HG02678 (cell line): ENCODE results near the gene ATXN1.
"Not testable (repeated sequence)": the region's sequence is repeated elsewhere in the genome, so short reads cannot be mapped to it uniquely, and the experiment has no call there.

Source experiments
- ATAC-seq: cut with Tn5 transposase; IDR thresholded peaks from one replicate; pipeline ENCODE4 v1.9.1; 2021; ENCODE audit warnings: mild to moderate bottlenecking, moderate library complexity; ENCODE audit not compliant: unreplicated experiment

The ATXN1 gene

DNA sequence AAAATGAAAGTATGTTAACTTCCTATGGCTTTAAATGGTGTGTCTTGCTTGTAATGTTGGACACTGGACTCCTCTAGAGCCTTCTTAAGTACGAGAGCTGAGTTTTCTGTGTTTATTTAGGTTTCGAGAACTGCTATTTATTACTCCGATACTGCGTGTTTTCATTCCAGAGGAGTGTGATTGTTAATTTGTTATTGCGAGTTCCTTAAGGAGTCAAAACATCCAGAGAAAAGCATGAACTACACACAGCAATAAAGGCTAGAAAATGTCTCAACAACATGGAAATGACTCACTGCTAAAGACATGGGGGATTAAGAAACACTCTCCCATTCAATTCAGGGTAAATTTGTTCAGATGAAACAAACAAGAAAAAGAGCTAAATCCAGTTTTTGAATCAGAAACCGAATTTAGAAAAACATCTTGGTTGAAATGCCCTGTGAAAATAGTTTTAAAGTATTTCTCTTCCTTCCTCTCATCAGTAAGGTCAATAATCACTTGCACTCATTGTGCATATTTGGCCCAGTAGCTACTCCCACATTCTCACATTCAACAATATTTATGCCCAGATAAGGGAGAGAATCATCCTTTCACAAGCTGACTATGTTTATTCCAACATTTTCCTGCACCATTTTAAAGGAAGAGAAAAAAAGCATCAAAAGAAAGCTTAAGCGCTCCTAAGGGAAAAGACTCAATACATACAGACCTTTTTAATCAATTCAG lies 36.0 kb downstream of the ATXN1 start:
- ATAC-seq, result no peak

DNA sequence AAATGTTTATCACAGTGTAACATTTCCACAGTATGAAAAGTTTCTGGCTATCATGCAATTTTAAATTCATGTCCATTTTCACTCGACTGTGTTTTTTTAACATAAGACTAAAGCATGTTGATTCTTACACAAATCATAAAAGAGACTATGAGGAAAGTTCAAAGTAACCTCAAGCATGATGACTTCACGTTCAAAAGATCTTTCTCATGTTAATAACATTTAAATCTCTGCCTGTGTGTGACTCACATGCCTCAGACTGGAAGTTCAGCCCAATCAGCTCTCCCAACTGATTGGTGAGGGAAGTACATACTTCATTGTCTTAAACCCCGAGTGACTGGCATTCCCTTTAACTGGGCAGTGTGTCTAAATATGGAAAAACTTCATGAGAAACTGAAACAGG lies 37.4 kb downstream of the ATXN1 start:
- no peak for ATAC-seq

- ATAC-seq, result no peak
Measured at GRCh38 chr6:16723402-16723801, 37.9 kb downstream of the ATXN1 start.

DNA sequence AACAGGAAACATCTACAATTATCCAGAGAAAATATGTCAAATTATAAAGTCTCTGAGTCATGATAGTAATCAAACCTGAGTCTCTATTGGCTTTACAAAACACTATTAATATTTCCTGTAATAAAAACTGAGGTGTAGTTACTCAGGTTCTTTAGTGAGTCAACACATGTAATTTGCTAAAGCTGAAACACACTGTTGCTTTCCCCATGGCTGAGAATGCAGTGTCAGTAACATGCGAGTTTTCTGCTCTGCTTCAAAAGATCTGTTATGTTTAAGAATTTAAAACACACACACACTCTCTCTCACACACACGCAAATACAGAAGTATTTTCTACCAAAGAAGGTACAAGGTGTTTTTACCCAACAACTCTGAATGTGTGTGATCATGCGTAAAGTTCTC lies 38.6 kb downstream of the ATXN1 start:
- no peak for ATAC-seq

DNA sequence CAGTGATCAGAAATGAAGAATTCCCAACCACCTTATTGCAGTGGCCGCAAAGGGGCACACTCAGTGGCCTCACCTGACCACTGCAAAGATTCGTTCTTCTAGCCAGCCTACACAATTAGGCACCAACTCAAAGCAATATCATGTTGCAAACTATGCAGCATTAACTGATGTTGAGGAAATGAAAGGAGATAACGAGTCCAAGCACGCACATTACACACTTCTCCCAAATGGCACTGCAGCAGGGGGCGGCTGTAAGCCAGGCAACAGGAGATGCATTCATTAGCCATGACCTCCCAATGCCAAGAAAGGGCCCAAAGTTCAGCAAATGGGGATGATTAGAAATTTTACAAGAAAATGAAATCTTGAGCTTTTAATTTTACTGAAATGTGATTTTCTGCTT lies 39.3 kb downstream of the ATXN1 start:
- no peak for ATAC-seq

GRCh38 chr6:16720861-16721260 lies 40.4 kb downstream of the ATXN1 start:
- no peak for ATAC-seq

DNA sequence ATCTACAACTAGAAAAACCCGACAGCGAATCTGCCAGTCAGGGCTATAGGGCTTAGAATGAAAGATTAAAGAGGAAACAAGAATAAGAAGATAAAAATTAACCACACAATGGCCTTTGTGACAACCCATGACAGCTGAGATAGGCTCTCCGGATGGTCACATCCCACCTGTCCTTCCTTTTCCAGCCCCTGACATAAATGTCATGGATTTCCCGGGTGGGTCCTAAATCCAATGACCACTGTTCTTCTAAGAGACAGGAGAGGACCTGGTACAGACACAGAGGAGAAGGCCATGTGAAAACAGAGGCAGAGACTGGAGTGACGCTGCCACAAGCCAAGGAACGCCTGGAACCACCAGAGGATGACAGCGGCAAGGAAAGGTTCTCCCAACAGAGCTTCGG lies 41.8 kb downstream of the ATXN1 start:
- no peak for ATAC-seq

DNA sequence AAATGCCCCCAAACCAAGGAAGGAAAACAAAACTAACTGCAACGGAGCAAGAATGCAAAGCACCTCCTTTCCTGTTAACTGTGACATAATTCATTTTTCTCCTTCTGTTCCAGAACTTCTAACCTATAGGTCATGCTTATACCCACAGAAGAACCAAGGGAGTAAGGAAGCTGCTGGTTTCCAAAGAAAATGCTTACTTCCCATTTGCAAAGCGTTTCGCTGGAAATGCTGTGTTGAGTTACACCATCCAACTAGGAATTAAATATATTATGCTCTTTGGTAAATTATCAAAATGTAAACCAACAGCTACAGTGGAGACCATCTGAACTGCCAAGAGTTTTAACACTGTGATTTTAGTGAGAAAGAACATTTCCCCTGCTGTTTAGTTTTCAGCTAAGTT lies 42.9 kb downstream of the ATXN1 start:
- ATAC-seq, result no peak

DNA sequence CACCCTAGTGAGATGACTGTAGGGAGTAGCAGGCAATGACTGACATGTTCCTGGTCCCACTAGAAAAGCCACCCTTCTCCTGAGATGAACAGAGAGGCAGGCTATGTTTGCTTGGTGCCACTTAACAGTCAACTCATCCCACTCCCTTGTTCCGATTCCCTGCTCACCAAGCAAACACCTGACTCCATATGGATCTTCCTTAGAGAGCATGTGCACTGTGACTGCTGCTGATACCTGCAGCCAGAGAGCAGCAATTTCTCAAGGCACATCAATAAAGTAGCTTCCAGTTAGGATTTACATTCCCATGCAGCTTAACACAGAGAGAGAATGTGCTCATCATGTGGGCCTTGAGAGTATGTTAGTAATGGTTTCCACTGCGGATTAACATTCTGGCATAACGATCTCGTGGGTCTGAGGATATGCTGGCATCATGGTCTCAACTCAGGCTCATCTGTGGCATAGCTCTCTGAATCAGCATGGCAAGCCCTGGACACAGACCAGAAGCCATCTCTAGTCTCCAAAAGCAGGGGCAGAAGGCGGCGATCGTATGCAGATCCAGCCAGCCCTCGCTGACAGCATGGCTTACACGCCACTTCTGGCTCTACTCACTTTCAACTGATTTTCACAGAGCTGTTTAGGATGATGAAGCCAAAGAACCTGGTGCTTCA lies 43.9 kb downstream of the ATXN1 start:
- ATAC-seq, result no peak

GRCh38 chr6:16716321-16716858 lies 44.9 kb downstream of the ATXN1 start:
- ATAC-seq, result no peak

DNA sequence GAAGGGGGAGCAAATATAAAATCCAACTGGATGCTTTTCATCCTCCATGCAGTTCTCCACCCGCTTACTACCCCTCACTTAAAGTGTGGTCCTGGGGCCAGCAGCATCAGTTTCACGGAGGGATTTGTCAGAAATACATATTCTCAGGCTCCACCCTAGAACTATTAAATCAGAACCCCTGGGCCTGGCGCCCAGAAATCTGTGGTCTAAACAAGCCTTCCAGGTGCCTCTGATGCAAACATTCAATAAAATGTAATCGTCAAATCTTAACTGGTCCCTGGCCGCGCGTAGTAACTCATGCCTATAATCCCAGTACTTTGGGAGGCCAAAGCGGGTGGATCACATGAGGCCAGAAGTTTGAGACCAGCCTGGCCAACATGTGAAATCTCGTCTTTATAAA lies 47.7 kb downstream of the ATXN1 start:
- no peak for ATAC-seq

GRCh38 chr6:16712931-16713484 lies 48.3 kb downstream of the ATXN1 start:
- ATAC-seq, result peak; percentile 41

- ATAC-seq, result peak; percentile 70
Measured at GRCh38 chr6:16712255-16712930, 48.9 kb downstream of the ATXN1 start.

DNA sequence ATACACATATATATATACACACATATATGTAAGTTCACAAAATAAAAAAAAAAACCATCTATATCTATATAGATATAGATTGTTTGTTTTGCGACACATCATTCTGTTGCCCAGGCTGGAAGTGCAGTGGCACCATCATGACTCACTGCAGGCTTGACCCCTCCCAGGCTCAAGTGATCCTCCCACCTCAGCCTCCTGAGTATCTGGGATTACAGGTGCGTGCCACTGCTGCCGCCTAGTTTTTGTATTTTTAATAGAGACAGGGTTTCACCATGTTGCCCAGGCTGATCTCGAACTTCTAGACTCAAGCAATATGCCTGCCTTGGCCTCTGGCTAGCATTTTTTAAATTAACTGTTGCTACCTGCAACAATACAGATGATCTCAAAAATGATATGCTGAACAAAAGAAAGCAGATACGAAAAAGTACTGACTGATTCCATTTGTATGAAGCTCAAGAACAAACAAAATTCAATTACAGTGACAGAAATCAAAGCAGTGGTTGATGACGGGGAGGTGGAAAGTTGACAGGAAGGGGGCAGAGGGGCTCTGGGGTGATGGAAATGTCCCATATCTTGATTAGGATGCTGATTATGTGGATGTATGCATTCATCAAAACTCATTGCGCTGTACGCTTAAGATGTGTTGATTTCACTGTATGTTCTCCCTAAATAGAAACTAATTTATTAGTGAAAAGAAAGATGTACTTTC lies 49.6 kb downstream of the ATXN1 start:
- ATAC-seq, result no peak

DNA sequence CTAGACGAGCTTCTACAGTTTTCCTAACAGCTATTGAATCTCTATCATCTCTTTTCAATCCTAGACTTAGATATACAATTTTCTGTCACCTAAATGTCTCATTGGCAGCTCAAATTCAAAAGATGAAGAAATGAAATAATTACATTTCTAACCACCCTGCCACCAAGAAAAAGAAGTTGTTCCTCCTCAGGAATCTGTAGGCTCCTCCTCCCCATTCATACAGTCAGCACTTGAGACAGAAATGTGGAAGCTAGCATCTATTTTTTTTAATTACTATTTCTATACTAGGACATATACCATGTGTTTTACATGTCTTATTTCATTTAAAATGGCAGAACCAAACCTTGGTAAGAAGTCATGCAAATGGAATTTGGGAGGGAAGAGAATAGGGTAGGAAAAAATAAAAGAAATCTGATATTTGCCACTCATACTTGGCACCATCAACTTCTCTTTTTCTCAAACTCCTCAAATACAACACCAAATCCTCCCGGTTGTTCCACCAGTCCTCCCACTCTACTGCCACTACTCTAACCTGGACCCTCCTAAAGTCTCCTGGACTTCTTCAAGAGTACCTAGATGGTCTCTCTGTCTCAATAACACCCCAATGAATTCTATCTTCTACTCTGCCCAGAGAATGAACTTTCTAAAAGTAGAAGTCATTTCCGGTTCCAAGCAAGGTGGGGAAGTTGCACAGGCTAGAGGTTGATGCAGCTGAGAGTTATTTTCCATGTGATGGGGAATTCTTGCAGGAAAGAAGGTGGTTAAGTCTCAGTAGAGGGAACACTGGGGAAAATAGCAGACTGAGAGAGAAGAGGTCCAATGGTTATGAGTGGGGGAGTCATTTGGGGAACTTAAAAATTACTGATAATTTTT lies 54.1 kb downstream of the ATXN1 start:
- ATAC-seq, result peak; percentile 52

DNA sequence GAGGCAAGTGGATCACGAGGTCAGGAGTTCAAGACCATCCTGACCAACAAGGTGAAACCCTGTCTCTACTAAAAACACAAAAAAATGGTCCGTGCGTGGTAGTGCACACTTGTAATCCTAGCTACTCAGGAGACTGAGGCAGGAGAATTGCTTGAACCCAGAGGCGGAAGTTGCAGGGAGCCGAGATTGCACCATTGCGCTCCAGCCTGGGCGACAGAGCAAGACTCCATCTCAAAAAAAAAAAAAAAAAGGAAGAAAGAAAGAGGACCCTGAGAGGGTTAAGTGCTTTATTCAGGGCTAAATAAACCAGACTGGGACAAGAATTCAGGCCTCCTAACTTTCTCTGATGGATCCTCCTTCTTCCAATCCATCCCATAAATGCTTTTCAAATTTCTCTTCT lies 54.8 kb downstream of the ATXN1 start:
- ATAC-seq, result not testable (repeated sequence)

DNA sequence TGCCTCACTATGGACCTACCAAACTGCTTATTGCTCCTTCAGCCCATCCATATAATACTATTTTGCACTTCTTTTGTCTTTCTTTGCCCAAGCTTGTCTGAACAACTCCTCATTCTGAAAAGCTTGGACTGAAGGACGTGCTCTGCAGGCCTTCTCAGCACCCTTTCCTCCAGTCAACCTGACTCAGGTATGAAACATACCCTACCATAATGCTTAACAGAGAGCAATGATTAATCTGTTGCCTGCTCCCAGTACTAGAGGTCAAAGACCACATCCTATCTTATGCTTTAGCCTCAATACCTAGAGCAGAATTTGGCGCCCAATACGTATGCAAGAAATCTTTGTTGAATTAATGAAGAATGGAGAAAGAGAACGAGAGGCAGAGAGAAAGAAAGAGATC lies 55.2 kb downstream of the ATXN1 start:
- no peak for ATAC-seq

DNA sequence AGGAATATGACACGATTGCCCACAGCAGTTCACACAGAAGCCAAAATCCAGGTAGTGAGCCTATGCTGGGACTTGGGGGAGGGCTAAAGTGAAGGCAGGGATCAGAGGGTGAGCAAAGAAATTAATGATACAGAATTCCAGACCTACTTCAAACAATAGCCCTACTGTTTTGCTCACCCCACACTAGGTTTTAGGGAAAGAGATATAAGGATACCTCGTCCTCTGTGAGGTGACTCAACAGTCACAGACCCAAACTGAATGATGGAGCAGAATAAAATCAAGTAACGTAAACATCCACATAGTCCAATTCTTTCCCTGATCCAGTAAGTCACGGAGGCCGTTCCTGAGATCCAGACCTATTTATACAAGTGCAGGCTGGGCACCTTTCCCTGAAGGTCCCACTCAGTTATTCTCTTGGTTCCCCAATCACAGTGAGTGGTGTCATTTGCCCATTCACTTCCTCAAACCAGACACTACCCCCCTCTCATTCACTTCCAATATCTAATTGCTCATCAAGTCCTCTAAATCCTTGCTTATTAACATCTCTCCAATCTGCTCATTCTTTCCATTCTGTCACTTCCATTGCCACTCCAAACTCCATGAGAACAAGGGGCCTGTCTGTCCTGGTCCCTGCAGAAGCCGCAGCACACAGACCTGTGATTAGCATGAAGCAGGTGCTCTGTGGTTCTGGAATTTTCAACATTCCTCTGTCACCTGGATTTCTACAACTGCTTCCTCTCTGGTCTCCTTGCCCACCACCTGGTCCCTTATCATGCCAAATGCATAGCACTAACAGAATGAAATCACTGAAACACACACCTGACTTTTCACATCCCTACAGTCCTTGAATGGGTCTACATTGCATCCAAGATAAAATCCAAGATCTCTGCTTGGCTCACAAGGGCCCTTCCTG lies 55.9 kb downstream of the ATXN1 start:
- ATAC-seq, result no peak
